WTC11 (cell line): ENCODE measurements around the gene CNTNAP2.

Experiments
- TF ChIP-seq, protein P1 (sequence below): fragments of 200-600 bp; IDR thresholded peaks from 2 replicates; pipeline ENCODE4 v1.8.0; 2022; ENCODE audit warnings: antibody characterized with exemption
- TF ChIP-seq, protein P2 (sequence below): sonication (generic); formaldehyde crosslinking; IDR thresholded peaks from 2 replicates; pipeline ENCODE4 v1.8.1; 2023; ENCODE audit warnings: mild to moderate bottlenecking, missing genetic modification reagents, borderline replicate concordance

DNA sequence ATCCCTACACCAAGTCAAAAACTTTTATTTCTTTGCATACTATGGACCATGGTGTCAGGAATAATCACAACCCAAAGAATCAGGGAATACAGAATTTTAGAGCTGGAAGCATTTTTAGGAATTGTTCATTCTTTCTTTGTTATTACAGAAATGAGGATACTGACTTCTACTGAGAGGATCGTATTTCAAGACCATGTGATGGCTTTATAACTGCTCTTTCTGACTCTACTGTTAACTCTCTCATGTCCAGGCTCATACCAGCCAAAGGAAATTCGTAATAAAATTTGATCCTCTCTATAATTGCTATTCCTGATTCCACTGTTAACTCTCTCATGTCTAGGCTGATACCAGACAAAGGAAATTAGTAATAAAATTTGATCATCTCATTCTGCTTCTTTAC is 1423.1 kb downstream of the CNTNAP2 start:
- TF ChIP-seq, protein P1, sequence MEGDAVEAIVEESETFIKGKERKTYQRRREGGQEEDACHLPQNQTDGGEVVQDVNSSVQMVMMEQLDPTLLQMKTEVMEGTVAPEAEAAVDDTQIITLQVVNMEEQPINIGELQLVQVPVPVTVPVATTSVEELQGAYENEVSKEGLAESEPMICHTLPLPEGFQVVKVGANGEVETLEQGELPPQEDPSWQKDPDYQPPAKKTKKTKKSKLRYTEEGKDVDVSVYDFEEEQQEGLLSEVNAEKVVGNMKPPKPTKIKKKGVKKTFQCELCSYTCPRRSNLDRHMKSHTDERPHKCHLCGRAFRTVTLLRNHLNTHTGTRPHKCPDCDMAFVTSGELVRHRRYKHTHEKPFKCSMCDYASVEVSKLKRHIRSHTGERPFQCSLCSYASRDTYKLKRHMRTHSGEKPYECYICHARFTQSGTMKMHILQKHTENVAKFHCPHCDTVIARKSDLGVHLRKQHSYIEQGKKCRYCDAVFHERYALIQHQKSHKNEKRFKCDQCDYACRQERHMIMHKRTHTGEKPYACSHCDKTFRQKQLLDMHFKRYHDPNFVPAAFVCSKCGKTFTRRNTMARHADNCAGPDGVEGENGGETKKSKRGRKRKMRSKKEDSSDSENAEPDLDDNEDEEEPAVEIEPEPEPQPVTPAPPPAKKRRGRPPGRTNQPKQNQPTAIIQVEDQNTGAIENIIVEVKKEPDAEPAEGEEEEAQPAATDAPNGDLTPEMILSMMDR: no peak
- TF ChIP-seq, protein P2, sequence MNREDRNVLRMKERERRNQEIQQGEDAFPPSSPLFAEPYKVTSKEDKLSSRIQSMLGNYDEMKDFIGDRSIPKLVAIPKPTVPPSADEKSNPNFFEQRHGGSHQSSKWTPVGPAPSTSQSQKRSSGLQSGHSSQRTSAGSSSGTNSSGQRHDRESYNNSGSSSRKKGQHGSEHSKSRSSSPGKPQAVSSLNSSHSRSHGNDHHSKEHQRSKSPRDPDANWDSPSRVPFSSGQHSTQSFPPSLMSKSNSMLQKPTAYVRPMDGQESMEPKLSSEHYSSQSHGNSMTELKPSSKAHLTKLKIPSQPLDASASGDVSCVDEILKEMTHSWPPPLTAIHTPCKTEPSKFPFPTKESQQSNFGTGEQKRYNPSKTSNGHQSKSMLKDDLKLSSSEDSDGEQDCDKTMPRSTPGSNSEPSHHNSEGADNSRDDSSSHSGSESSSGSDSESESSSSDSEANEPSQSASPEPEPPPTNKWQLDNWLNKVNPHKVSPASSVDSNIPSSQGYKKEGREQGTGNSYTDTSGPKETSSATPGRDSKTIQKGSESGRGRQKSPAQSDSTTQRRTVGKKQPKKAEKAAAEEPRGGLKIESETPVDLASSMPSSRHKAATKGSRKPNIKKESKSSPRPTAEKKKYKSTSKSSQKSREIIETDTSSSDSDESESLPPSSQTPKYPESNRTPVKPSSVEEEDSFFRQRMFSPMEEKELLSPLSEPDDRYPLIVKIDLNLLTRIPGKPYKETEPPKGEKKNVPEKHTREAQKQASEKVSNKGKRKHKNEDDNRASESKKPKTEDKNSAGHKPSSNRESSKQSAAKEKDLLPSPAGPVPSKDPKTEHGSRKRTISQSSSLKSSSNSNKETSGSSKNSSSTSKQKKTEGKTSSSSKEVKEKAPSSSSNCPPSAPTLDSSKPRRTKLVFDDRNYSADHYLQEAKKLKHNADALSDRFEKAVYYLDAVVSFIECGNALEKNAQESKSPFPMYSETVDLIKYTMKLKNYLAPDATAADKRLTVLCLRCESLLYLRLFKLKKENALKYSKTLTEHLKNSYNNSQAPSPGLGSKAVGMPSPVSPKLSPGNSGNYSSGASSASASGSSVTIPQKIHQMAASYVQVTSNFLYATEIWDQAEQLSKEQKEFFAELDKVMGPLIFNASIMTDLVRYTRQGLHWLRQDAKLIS (CRISPR knock-in tag): no peak
